ENCODE measurements around the gene E2F1.

Gene E2F1

GRCh38 chr20:33725607-33726264 is 39.6 kb upstream of the E2F1 start:
- H3K4me3 ChIP-seq (ENCODE audit: extremely low read depth, insufficient read depth, low read length, poor library complexity, severe bottlenecking), result no peak overlapping the region
- no peaks in the 10 kb centered on the region for H3K9me3 ChIP-seq (ENCODE audit: control insufficient read depth, low read length)
- WGBS, 2 experiments (ENCODE audit: insufficient coverage in 2 of 2), result 84 to 92% methylated on average over 3 to 4 of the region's 7 CpGs
- no peaks in the 10 kb centered on the region for H3K4me1 ChIP-seq (ENCODE audit: control insufficient read depth, insufficient read depth, low read length, poor library complexity, severe bottlenecking)
- no peak overlapping the region for H3K27ac ChIP-seq (ENCODE audit: low read depth, low read length, severe bottlenecking)
- H3K36me3 ChIP-seq (ENCODE audit: control insufficient read depth, insufficient read depth, low read length), result no peaks in the 10 kb centered on the region

DNA sequence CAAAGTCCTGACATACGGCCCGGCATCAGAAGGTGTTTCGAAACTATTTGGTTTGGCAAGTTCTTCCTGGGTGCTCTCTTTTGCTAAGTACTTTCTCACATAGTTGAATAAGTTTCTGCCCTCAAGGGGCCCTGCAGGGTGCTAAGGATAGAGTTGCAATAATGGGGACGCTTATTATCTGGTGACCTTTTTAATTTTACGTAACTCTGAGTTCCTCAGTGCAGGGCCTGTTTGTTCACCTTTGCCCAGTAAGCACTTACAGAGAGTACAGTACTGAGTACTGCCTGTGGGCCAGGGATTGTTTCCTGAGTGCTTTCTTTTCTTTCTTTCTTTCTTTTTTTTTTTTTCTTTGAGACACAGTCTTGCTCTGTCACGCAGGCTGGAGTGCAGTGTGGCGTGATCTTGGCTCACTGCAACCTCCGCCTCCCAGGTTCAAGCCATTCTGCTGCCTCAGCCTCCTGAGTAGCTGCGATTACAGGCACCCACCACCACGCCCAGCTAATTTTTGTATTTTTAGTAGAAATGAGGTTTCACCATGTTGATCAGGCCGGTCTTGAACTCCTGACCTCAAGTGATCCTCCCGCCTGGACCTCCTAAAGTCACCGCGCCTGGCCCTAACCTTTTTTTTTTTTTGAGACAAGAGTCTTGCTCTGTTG is 38.4 kb upstream of the E2F1 start:
- Histone ChIP-seq H3K27ac (ENCODE audit: low read depth, low read length, severe bottlenecking) (no peak overlapping the region), H3K36me3 (ENCODE audit: control insufficient read depth, insufficient read depth, low read length) (no peaks in the 10 kb centered on the region)
- WGBS, 2 experiments (ENCODE audit: insufficient coverage in 2 of 2), result 91 to 95% methylated on average over 8 to 10 of the region's 14 CpGs

GRCh38 chr20:33721391-33722140 is 35.4 kb upstream of the E2F1 start:
- Histone ChIP-seq H3K36me3 (ENCODE audit: control insufficient read depth, insufficient read depth, low read length) (no peaks in the 10 kb centered on the region), H3K27ac (ENCODE audit: low read depth, low read length, severe bottlenecking) (no peak overlapping the region), H3K4me1 (ENCODE audit: control insufficient read depth, insufficient read depth, low read length, poor library complexity, severe bottlenecking) (no peaks in the 10 kb centered on the region), H3K4me3 (ENCODE audit: extremely low read depth, insufficient read depth, low read length, poor library complexity, severe bottlenecking) (no peak overlapping the region), H3K9me3 (ENCODE audit: control insufficient read depth, low read length) (no peaks in the 10 kb centered on the region)
- WGBS, 2 experiments (ENCODE audit: insufficient coverage in 2 of 2), result 94 to 100% methylated on average over 6 to 10 of the region's 11 CpGs

More for the DNA sequence above, 38.4 kb upstream of the E2F1 start:
- no peaks in the 10 kb centered on the region for H3K4me1 ChIP-seq (ENCODE audit: control insufficient read depth, insufficient read depth, low read length, poor library complexity, severe bottlenecking)
- no peak overlapping the region for H3K4me3 ChIP-seq (ENCODE audit: extremely low read depth, insufficient read depth, low read length, poor library complexity, severe bottlenecking)
- no peaks in the 10 kb centered on the region for H3K9me3 ChIP-seq (ENCODE audit: control insufficient read depth, low read length)

DNA sequence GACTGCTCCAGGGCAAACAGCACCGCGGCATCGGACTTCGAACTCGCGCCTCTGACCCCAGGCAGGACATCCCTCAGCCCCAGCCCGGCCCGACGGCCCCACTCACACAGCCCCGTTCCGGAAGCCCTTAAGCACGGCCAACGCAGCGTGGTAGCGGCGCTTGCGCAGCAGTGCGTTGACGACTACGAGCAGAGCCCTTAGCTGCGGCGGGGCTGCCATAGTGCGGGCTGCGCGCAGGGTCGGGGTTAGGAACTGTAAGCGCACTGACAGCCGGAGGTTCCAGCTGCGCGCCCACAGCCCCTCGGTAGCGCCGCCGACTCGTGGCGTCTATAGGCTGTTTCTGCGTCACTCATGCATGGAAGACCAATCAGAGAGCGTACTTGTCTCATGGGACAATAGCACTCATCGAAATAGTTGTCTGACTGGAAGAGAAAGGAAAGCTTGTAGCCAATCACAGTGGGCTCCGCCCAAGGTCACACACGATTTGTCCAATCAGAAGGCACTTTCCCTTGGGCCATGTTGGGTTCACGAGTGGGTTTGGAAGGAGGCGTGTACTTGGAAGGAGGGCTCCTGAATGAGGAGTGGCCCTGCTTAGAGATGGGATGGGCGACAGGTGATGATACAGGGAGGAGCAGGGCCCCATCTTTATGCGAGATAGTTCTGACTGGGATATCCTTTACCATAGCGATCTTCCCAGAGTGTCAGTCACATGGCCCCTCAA is 34.0 kb upstream of the E2F1 start, which contains the start of gene PXMP4:
PXMP4 (minus strand) TSS at position 322 of the 721 bp plus-strand sequence; CDS start at position 219, 103 bp downstream.
- 51 to 70% methylated on average over 39 to 46 of the region's 46 CpGs for WGBS, 2 experiments (ENCODE audit: insufficient coverage in 2 of 2)
- H3K4me1 ChIP-seq (ENCODE audit: control insufficient read depth, insufficient read depth, low read length, poor library complexity, severe bottlenecking), result no peaks in the 10 kb centered on the region
- no peaks in the 10 kb centered on the region for H3K36me3 ChIP-seq (ENCODE audit: control insufficient read depth, insufficient read depth, low read length)
- no peak within 1 kb of the TSS for H3K27ac ChIP-seq (ENCODE audit: low read depth, low read length, severe bottlenecking)
- peak within 1 kb of the TSS; percentile 33 for H3K4me3 ChIP-seq (ENCODE audit: extremely low read depth, insufficient read depth, low read length, poor library complexity, severe bottlenecking)
- H3K9me3 ChIP-seq (ENCODE audit: control insufficient read depth, low read length), result no peaks in the 10 kb centered on the region

GRCh38 chr20:33719277-33719988 is 33.2 kb upstream of the E2F1 start:
- Histone ChIP-seq H3K9me3 (ENCODE audit: control insufficient read depth, low read length) (no peaks in the 10 kb centered on the region), H3K27ac (ENCODE audit: low read depth, low read length, severe bottlenecking) (no peak overlapping the region), H3K4me1 (ENCODE audit: control insufficient read depth, insufficient read depth, low read length, poor library complexity, severe bottlenecking) (no peaks in the 10 kb centered on the region), H3K4me3 (ENCODE audit: extremely low read depth, insufficient read depth, low read length, poor library complexity, severe bottlenecking) (peak overlapping the region; percentile 33), H3K36me3 (ENCODE audit: control insufficient read depth, insufficient read depth, low read length) (no peaks in the 10 kb centered on the region)
- 85 to 87% methylated on average over 12 to 13 of the region's 13 CpGs for WGBS, 2 experiments (ENCODE audit: insufficient coverage in 2 of 2)

- H3K4me3 ChIP-seq (ENCODE audit: extremely low read depth, insufficient read depth, low read length, poor library complexity, severe bottlenecking), result no peak overlapping the region
- no peak overlapping the region for H3K27ac ChIP-seq (ENCODE audit: low read depth, low read length, severe bottlenecking)
- no peaks in the 10 kb centered on the region for H3K36me3 ChIP-seq (ENCODE audit: control insufficient read depth, insufficient read depth, low read length)
- no peaks in the 10 kb centered on the region for H3K9me3 ChIP-seq (ENCODE audit: control insufficient read depth, low read length)
- WGBS, 2 experiments (ENCODE audit: insufficient coverage in 2 of 2), result 80% methylated on average over 1 of the region's 2 CpGs; no CpG with 5 or more reads in 1 of the 2 experiments
- no peaks in the 10 kb centered on the region for H3K4me1 ChIP-seq (ENCODE audit: control insufficient read depth, insufficient read depth, low read length, poor library complexity, severe bottlenecking)
Measured at GRCh38 chr20:33716498-33716897, 30.3 kb upstream of the E2F1 start.

DNA sequence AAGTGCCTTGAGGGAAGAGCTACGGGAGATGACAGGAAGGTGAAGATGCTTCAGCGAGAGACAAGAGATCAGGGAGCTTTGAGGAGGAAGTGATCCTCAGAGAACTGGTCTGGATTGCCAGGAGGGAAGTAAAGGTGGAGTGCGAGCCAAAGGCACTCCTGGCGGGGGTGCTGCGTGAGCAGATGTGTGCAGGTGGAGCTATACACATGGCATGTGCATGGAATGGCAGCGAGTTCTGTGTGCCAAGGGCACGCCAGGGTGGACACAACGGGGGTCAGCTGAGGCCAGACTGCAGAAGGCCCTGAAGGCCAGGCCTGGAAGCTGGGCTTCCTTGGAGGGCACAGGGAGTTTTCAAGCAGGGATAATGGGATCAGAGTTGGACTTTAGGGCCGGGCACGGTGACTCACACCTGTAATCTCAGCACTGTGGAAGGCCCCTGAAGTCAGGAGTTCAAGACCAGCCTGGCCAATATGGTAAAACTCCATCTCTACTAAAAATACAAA is 27.7 kb upstream of the E2F1 start:
- H3K4me1 ChIP-seq (ENCODE audit: control insufficient read depth, insufficient read depth, low read length, poor library complexity, severe bottlenecking), result no peaks in the 10 kb centered on the region
- WGBS, 2 experiments (ENCODE audit: insufficient coverage in 2 of 2), result 90 to 94% methylated on average over 8 of the region's 10 CpGs
- H3K4me3 ChIP-seq (ENCODE audit: extremely low read depth, insufficient read depth, low read length, poor library complexity, severe bottlenecking), result no peak overlapping the region
- H3K27ac ChIP-seq (ENCODE audit: low read depth, low read length, severe bottlenecking), result no peak overlapping the region
- H3K9me3 ChIP-seq (ENCODE audit: control insufficient read depth, low read length), result no peaks in the 10 kb centered on the region
- no peaks in the 10 kb centered on the region for H3K36me3 ChIP-seq (ENCODE audit: control insufficient read depth, insufficient read depth, low read length)

DNA sequence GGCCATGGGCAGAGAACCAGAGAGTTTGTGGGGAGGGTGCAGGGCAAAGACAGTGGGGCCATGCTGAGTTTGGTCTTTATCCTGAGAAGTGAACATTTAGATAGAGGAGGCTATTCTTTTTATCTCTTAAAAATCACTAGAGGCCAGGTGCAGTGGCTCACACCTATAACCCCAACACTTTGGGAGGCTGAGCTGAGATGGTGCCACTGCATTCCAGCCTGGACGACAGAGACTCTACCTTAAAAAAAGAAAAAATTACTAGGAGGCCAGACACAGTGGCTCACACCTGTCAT is 25.2 kb upstream of the E2F1 start:
- Histone ChIP-seq H3K4me1 (ENCODE audit: control insufficient read depth, insufficient read depth, low read length, poor library complexity, severe bottlenecking) (no peaks in the 10 kb centered on the region), H3K9me3 (ENCODE audit: control insufficient read depth, low read length) (no peaks in the 10 kb centered on the region), H3K4me3 (ENCODE audit: extremely low read depth, insufficient read depth, low read length, poor library complexity, severe bottlenecking) (no peak overlapping the region), H3K36me3 (ENCODE audit: control insufficient read depth, insufficient read depth, low read length) (no peaks in the 10 kb centered on the region), H3K27ac (ENCODE audit: low read depth, low read length, severe bottlenecking) (no peak overlapping the region)
- 57% methylated on average over 1 of the region's 1 CpG for WGBS, 2 experiments (ENCODE audit: insufficient coverage in 2 of 2)

GRCh38 chr20:33710681-33711445 is 24.7 kb upstream of the E2F1 start:
- 87% methylated on average over 10 to 12 of the region's 14 CpGs for WGBS, 2 experiments (ENCODE audit: insufficient coverage in 2 of 2)
- Histone ChIP-seq H3K4me1 (ENCODE audit: control insufficient read depth, insufficient read depth, low read length, poor library complexity, severe bottlenecking) (no peaks in the 10 kb centered on the region), H3K36me3 (ENCODE audit: control insufficient read depth, insufficient read depth, low read length) (no peaks in the 10 kb centered on the region), H3K9me3 (ENCODE audit: control insufficient read depth, low read length) (no peaks in the 10 kb centered on the region), H3K4me3 (ENCODE audit: extremely low read depth, insufficient read depth, low read length, poor library complexity, severe bottlenecking) (no peak overlapping the region), H3K27ac (ENCODE audit: low read depth, low read length, severe bottlenecking) (no peak overlapping the region)
